HG02973 (cell line): ENCODE data around the gene SAMD11.
"Not testable (repeated sequence)": the region's sequence is repeated elsewhere in the genome, so short reads cannot be mapped to it uniquely, and the experiment has no call there.

Source experiments
- ATAC-seq: cut with Tn5 transposase; IDR thresholded peaks from one replicate; pipeline ENCODE4 v1.9.1; 2021; ENCODE audit warnings: moderate library complexity; ENCODE audit not compliant: unreplicated experiment

The SAMD11 gene

GRCh38 chr1:942864-943533 lies 19.3 kb downstream of the SAMD11 start:
- no peak for ATAC-seq

GRCh38 chr1:943545-944340 lies 20.0 kb downstream of the SAMD11 start:
- no peak for ATAC-seq

DNA sequence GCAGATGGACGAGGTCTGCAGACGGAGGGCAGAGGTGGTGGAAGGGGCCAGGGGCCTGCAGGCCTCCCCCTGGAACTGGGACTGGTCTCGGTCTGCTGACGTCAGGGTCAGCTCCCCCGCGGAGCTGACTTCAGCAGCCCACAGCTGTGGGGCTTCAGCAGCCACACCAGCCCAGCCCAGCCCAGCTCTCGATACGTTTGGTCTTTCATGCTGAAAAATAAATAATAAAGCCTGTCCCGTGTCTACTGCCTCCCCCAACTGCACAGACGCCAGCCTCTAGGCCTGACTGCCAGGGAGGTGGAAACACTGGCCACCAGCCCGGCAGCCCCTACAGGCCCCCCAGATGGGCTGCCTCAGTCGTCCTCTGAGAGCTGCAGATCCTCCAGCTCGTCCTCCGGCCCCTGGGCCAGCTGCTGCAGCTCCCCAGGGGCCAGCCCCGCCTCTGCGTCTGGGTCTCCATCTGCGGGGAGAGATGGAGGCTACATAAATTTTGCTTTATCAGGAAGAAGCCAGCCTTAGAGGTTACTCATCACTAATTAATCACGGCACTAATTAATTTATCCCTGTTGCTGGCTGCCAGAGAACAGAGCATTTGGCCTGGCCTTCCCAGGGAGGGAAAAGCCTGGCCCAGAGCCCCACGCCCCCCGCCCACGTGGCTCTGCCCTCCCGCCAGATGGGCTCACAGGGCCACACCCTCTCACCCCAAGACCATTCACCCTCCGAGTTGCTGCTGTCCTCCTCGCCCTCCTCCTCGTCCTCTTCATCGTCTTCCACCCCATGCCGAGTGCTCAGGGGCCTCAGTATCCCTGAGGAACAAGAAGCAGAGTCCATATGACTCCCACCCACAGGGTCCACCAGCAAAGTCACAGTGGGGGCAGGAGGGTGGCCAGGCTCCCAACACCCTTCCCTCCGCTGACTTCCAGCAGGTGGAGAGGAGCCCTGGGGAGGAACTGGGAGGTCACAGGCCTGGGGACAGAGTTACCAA lies 20.9 kb downstream of the SAMD11 start:
- ATAC-seq = no peak

GRCh38 chr1:945688-946556 lies 22.2 kb downstream of the SAMD11 start:
- no peak for ATAC-seq

GRCh38 chr1:946811-947210 lies 23.1 kb downstream of the SAMD11 start:
- not testable (repeated sequence) for ATAC-seq

GRCh38 chr1:947958-948357 lies 24.2 kb downstream of the SAMD11 start:
- ATAC-seq = no peak

- no peak for ATAC-seq
Measured at GRCh38 chr1:950268-950667, 26.5 kb downstream of the SAMD11 start.

- ATAC-seq = no peak
Measured at GRCh38 chr1:950881-951280, 27.2 kb downstream of the SAMD11 start.

GRCh38 chr1:951364-951763 lies 27.6 kb downstream of the SAMD11 start:
- no peak for ATAC-seq

- ATAC-seq = no peak
Measured at GRCh38 chr1:952201-952600, 28.5 kb downstream of the SAMD11 start.

- no peak for ATAC-seq
Measured at GRCh38 chr1:952603-953002, 28.9 kb downstream of the SAMD11 start.

DNA sequence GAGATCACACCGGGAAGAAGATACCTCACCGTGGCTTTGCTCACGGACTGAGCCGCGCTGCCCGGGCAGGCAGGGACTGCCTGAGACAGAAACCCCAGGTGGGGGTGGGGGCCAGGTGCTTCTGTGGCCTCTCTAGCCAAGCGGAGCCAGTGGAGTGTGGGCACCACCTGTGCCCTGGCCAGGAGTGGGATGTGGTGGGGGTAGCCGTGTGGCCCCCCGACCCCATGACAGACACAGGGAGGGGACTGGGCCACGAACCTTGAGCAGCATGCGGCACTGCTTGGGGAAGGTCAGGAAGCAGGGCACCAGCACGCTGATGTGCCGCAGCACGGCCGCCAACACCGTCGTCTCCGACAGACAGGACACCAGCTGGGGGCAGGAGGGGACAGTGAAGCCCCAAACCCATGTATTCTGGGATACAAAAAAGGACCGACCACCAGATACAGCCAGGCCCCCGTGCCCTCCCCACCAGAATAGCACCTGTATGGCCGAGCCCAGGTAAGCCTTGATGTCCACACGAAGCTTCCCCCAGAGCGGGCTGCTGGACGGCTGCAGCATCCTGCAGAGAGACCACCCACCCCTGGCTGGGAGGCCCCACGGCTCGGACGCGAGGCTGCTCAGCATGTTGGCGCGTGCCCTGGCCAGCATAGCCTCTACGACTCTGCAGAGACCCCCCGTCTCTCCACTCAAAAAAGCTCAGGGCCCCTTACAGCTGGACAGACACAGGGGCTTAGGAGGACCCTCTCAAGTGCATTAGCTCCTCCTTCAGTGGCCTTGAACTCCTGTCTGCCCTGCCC lies 30.0 kb downstream of the SAMD11 start:
- no peak for ATAC-seq

- ATAC-seq = no peak
Measured at GRCh38 chr1:954927-955326, 31.2 kb downstream of the SAMD11 start.

DNA sequence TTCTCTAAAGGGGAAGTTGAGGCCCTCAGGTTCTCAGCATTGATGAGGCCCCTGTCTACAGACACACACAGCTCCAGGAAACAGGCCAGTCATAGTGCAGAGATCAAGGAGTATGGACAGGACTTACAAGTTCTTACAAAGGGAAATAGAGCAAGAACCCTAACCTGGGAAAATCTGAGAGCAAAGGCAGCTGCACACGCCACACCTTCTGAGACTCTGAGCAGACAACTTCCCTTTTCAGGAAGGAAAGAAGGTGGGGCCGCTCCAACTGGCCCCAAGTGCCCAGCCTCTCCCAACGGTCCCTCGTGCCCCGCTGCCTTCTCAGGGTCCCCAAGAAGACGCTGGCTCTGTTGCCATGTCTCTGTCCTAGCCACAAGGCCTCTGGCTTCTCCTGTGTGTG lies 31.8 kb downstream of the SAMD11 start:
- ATAC-seq = no peak

DNA sequence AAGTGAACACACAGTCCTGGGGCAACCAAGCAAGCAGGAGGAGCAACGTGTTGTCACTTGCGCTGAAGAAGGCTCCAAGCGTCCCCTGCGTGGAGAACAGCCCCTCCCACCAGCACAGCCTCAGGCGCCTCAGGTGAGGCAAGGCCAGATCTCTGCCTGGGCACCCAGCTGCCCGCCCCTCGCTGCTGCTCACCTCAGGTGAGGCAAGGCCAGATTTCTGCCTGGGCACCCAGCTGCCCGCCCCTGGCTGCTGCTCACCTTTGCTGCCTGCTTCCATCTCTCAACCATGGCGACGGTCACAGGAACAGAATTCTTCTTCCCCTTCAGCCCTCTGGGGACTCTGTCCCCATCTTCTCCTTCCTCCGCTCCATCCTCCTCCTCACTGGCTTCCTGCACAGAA lies 32.9 kb downstream of the SAMD11 start:
- ATAC-seq = no peak

DNA sequence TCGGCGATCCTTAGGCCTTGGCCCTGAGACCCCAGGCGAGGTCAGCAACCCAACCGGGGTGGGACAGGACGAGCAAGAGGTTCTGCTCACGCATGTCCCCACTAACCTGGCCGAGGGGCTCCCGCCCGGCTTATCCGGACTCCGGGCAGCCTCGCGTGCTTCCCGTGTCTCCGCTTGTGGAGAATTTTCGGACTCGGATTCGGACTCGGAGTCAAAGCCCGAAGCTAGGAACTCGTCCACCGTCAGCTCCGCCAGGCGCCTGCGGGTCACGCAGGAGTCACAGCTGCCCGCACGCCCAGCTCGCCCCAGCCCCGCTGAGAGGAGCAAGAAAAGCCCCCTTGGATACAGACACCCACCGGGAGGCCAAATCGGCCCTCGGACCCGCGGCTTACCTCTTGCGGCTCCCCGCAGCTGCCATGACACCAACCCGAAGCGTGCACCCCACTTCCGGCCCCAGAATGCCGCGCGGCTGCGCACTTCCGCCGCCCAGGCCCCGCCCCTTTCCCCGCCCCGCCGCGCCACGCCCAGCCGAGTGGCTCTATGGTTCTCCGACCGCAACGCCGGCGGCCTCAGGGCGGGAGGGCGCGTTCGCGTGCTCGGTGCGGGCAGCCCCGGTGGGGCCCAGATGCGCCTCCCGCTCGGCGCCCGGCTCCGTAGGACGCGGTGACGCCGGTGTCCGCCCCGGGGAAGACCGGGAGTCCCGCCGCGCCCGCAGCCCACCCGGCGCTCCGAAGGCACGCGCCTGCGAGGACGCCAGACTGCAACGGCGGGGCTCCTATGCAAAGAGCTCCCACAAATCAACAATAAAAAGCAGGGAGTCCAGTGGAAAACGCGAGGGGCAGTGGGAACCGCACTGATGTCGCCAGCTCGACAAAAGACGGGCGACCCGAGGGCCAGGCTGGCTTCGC lies 35.4 kb downstream of the SAMD11 start, which contains the start of gene NOC2L:
Gene NOC2L, minus strand, starts transcription at position 434 of the 908 bp plus-strand sequence. Its CDS starts 16 bp downstream, at position 418.
- ATAC-seq = peak; percentile 49

- no peak for ATAC-seq
Measured at GRCh38 chr1:959731-960362, 36.1 kb downstream of the SAMD11 start.
